HG02981 (cell line): ENCODE data around the gene PDPK1.
A peak's percentile ranks its signal among the peaks of the same experiment; 100 is the strongest.

Source experiments
- ATAC-seq: cut with Tn5 transposase; IDR thresholded peaks from one replicate; pipeline ENCODE4 v1.9.1; 2021; ENCODE audit warnings: mild to moderate bottlenecking, moderate library complexity; ENCODE audit not compliant: unreplicated experiment

The PDPK1 gene

GRCh38 chr16:2537451-2538379, at the start of gene PDPK1:
PDPK1 (plus strand) TSS chr16:2538021; CDS start chr16:2538113, 92 bp downstream.
- peak; percentile 67 for ATAC-seq

- ATAC-seq, result no peak
Observed at GRCh38 chr16:2489581-2489980, 48.2 kb upstream of the PDPK1 start.

- ATAC-seq, result no peak
Observed at GRCh38 chr16:2490190-2491105, 47.4 kb upstream of the PDPK1 start.

- no peak for ATAC-seq
Observed at GRCh38 chr16:2492292-2492691, 45.5 kb upstream of the PDPK1 start.

GRCh38 chr16:2493605-2494004, 44.2 kb upstream of the PDPK1 start:
- ATAC-seq, result no peak

GRCh38 chr16:2494616-2495015, 43.2 kb upstream of the PDPK1 start:
- ATAC-seq, result no peak

GRCh38 chr16:2495041-2495440, 42.8 kb upstream of the PDPK1 start:
- no peak for ATAC-seq

GRCh38 chr16:2496223-2497115, 41.4 kb upstream of the PDPK1 start:
- ATAC-seq, result no peak

- ATAC-seq, result no peak
Observed at GRCh38 chr16:2497116-2497630, 40.6 kb upstream of the PDPK1 start.

- ATAC-seq, result no peak
Observed at GRCh38 chr16:2497695-2498484, 39.9 kb upstream of the PDPK1 start.

GRCh38 chr16:2498531-2499253, 39.1 kb upstream of the PDPK1 start:
- ATAC-seq, result no peak

- no peak for ATAC-seq
Observed at GRCh38 chr16:2499454-2499853, 38.4 kb upstream of the PDPK1 start.

GRCh38 chr16:2499890-2500429, 37.9 kb upstream of the PDPK1 start:
- no peak for ATAC-seq

- no peak for ATAC-seq
Observed at GRCh38 chr16:2500430-2500917, 37.3 kb upstream of the PDPK1 start.

- no peak for ATAC-seq
Observed at GRCh38 chr16:2500918-2501750, 36.7 kb upstream of the PDPK1 start.

- no peak for ATAC-seq
Observed at GRCh38 chr16:2501946-2502895, 35.6 kb upstream of the PDPK1 start.
